Fibroblast of peridontal ligament (primary cell): ENCODE results near the gene CYP4F11.
A peak's percentile ranks its signal among the peaks of the same experiment; 100 is the strongest.
"Not testable (repeated sequence)": the region's sequence is repeated elsewhere in the genome, so short reads cannot be mapped to it uniquely, and the experiment has no call there.

Experiments used
- DNase-seq: peaks from one replicate; pipeline ENCODE4 v3.0.0-alpha.2; 2010; ENCODE audit errors: extremely low read depth

CYP4F11 gene

DNA sequence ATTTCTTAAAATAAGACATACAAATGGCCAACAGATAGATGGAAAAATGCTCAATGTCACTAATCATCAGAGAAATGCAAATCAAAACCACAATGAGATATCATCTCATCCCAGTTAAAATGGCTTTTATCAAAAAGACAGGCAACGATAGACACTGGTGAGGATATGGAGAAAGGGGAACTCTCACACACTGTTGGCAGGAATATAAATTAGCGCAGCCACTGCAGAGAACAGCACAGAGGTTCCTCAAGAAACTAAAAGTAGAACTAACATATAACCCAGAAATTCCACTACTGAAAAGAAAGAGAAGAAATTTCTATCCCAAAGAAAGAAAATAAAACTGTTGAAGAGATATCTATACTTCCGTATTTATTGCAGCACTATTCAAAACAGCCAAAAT, 51.0 kb downstream of the CYP4F11 start:
- not testable (repeated sequence) for DNase-seq

DNA sequence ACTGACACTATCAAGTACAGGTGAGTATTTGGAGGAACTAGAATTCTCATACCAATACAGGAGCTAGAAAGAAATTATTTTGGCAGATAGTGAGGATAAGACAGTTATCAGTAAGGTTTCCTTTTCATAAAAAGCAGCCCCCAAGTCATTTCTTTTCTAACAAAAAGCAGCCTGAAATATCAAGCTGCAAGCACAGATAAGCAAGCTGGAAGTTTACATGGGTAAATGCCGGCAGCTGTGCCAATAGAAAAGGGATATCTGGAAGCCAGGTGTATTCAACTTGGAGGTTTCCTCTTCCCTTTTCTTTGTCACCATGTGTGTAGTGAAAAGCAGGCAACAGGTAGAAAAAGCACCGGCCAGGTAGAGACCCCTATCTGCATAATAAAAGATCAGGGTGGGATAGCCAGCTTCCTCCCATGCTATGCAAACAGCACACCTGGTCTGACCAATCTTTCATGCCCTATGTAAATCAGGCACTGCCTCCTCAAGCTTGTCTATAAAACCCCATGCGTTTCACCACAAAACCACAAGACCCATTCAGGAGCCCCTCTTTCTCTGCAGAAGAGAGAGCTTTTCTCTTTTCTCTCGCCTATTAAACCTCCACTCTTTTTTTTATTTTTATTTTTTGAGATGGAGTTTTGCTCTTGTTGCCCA, 59.4 kb downstream of the CYP4F11 start:
- DNase-seq = no peak

DNA sequence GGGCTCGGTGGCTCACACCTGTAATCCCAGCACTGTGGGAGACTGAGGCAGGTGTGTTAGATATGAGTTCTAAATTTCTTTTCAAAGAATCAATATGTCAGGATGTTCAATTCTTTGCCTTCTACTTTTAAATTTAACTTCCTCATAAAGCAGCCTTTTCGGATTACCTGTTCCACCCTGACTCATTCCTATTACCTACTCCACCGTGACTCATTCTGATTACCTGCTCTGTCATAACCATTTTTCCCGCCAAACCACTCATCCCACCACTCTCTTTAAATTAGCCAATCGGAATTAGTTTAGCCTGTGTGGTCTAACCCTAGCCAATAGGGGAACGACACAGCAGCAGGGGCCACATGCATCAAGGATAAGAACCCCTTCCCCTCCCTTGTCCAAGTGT, 60.6 kb downstream of the CYP4F11 start:
- not testable (repeated sequence) for DNase-seq

DNA sequence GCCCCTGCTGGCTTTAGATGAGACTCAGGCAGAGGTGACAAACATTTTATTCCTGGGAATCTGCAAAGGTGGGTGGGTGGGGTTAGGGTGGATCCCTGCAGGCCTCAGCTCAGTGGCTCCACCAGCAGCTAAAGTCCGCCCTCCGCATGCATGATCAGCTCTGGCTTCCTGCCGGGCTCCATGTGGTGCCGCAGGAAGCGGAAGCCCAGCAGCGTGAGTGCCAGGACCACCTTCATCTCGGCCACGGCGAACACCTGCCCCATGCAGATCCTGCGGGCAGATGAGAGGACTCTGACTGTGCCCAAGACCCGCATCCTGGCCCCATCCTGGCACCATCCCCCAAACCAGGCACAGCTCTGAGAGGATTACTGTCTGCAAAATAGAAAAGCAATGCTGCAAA, 62.8 kb downstream of the CYP4F11 start:
- DNase-seq = no peak

DNA sequence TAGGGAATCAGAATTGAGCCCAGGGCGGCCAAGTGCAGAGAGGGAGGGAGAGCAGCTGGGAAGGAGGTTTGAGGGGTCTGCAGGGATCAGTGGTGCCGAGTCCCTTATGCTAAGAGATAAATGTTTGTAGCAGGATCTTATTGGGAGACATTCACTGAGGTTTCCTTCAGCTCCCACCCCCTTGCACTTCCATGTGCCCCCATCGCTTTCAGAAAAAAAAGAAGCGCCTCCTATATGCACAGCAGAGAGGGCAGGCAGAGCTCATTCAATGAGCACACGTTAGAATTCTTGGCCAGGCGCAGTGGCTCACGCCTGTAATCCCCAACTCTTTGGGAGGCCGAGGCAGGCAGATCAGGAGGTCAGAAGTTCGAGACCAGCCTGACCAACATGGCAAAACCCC, 64.5 kb downstream of the CYP4F11 start:
- DNase-seq = no peak

DNA sequence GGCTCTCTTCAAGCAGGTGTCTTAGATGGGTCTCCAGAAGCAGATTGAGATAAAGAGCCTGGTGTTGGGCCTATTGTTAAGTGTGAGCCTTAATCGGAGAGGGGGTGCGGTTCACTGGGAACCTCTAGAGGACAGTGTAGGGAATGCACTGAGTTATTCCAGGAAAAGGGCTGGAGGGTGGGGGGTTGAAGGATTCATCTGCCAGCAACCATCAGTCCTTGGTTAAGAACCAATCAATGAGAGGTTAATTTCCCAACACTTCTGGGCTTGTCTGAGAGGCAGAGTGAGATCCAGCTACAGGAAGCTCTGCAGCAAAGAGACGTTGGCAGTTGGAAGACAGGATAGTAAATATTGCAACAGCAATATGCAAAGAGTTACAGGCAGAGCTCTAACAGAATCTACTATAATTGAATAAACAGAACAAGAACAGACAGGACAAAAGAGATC, 65.2 kb downstream of the CYP4F11 start:
- DNase-seq = peak; percentile 1

DNA sequence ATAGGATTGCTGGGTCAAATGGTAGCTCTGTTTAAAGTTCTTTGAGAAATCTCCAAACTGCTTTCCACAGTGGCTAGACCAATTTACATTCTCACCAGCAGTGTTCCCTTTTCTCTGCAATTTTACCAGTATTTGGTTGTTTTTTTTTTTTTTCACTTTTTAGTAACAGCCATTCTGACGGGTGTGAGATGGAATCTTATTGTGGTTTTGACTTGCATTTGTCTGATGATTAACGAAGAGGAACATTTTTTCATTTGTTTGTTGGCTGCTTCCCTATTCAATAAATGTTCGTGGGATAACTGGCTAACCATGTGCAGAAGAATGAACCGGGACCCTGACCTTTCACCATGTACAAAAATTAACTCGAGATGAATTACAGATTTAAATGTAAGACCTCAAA, 67.7 kb downstream of the CYP4F11 start:
- no peak for DNase-seq

DNA sequence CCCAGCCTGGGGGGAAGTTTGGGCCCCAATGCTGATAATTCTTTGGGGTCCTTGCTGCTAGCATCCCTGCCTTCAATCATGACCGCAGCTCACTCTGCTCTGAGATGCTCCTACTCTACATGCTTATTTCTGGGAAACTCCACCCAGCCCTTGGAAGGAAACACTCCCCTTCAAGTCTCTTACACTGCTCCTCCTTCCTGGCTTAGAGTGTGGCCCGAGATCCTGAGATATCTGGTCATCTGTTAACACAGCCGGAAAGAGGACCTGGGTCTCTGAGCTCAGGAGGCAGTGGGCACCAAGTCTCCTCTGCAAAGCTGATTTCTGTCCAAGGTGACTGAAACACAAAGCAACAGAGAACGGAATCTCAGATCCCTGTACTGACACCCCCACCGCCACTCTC, 69.5 kb downstream of the CYP4F11 start:
- DNase-seq = no peak

DNA sequence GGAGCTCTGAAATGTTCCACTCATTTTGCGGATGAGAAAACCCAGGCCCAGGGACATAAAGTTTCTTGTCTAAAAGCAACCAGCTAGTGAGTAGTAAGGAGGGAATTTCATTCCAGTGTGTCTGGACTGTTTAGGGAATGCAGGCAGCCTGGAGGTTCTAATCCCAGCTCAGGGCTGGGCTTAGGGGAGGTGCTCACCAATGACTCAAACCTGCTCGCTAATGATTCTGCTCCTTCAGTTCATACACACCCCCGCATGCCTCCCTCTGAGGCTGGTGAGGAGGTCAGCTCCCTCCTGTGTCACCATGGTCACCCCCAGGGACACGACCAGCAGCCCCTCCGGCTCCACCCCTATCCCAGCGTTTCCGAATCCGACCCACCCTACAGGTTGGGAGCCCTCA, 71.1 kb downstream of the CYP4F11 start:
- DNase-seq = no peak

DNA sequence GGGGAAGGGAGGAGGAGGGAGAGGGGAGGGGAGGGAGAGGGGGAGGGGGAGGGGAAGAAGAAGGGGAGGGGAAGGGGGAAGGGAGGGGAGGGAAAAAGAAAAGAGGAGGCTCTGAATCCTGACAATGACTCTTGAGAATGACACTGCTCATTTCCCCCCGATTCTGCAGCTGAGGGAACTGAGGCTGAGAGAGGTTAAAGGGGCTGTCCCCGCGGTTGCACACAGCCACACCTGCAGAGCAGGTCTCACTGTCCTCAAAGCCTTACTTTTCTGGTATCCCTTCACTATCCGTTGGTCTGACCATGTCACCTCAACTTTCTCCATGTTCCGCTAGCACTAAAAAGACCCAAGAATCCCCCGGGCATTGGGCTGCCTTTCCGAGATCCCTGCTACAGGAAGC, 71.9 kb downstream of the CYP4F11 start:
- no peak for DNase-seq
